ENCODE results near the gene ZMYM4.
A peak's percentile ranks its signal among the peaks of the same experiment; 100 is the strongest.

The ZMYM4 gene

GRCh38 chr1:35278886-35279554, 10.5 kb downstream of the ZMYM4 start:
- peak; percentile 88 for DNase-seq (ENCODE audit: low read depth)

GRCh38 chr1:35279555-35279904, 11.0 kb downstream of the ZMYM4 start:
- no peak for DNase-seq (ENCODE audit: low read depth)

- DNase-seq (ENCODE audit: low read depth), result no peak
Measured at GRCh38 chr1:35280006-35280405, 11.5 kb downstream of the ZMYM4 start.

- no peak for DNase-seq (ENCODE audit: low read depth)
Measured at GRCh38 chr1:35281565-35281964, 13.1 kb downstream of the ZMYM4 start.

- no peak for DNase-seq (ENCODE audit: low read depth)
Measured at GRCh38 chr1:35282172-35282571, 13.7 kb downstream of the ZMYM4 start.

GRCh38 chr1:35284852-35285251, 16.3 kb downstream of the ZMYM4 start:
- no peak for DNase-seq (ENCODE audit: low read depth)

- DNase-seq (ENCODE audit: low read depth), result peak; percentile 45
Measured at GRCh38 chr1:35285771-35286606, 17.5 kb downstream of the ZMYM4 start.

- DNase-seq (ENCODE audit: low read depth), result peak; percentile 71
Measured at GRCh38 chr1:35287807-35288640, 19.5 kb downstream of the ZMYM4 start.

GRCh38 chr1:35288761-35289160, 20.3 kb downstream of the ZMYM4 start:
- DNase-seq (ENCODE audit: low read depth), result peak; percentile 57

- DNase-seq (ENCODE audit: low read depth), result no peak
Measured at GRCh38 chr1:35290452-35290851, 21.9 kb downstream of the ZMYM4 start.

GRCh38 chr1:35294809-35295208, 26.3 kb downstream of the ZMYM4 start:
- DNase-seq (ENCODE audit: low read depth), result no peak

- no peak for DNase-seq (ENCODE audit: low read depth)
Measured at GRCh38 chr1:35297886-35298285, 29.4 kb downstream of the ZMYM4 start.

GRCh38 chr1:35298464-35298863, 30.0 kb downstream of the ZMYM4 start:
- peak; percentile 42 for DNase-seq (ENCODE audit: low read depth)

- no peak for DNase-seq (ENCODE audit: low read depth)
Measured at GRCh38 chr1:35300376-35300775, 31.9 kb downstream of the ZMYM4 start.

GRCh38 chr1:35301674-35302392, 33.3 kb downstream of the ZMYM4 start:
- no peak for DNase-seq (ENCODE audit: low read depth)

GRCh38 chr1:35305383-35305782, 36.9 kb downstream of the ZMYM4 start:
- no peak for DNase-seq (ENCODE audit: low read depth)

GRCh38 chr1:35315649-35316048, 47.1 kb downstream of the ZMYM4 start:
- no peak for DNase-seq (ENCODE audit: low read depth)

- no peak for DNase-seq (ENCODE audit: low read depth)
Measured at GRCh38 chr1:35316264-35316663, 47.8 kb downstream of the ZMYM4 start.

GRCh38 chr1:35319988-35320713, 51.6 kb downstream of the ZMYM4 start:
- DNase-seq (ENCODE audit: low read depth), result no peak

GRCh38 chr1:35320937-35321336, 52.4 kb downstream of the ZMYM4 start:
- DNase-seq (ENCODE audit: low read depth), result no peak

GRCh38 chr1:35324486-35324885, 56.0 kb downstream of the ZMYM4 start:
- DNase-seq (ENCODE audit: low read depth), result peak; percentile 80

Measured in amniotic epithelial cell (primary cell).